ENCODE measurements around the gene GLDC. TPM values are rescaled to one million over a fixed set of nuclear protein-coding genes. Genes with fewer than 3 reads are reported as not detected.

Gene GLDC
- total RNA-seq: 2.3 and 6.4 TPM in 2 replicates

GRCh38 chr9:6645355-6646292 is at the start of gene GLDC:
GLDC (minus strand) TSS chr9:6645729; CDS start chr9:6645499, 230 bp downstream.

Other genes starting within 250 kb of the GLDC start
- gene UHRF2, start 232.5 kb downstream of the GLDC start, total RNA-seq: 106 and 133 TPM in 2 replicates
- 14.0 and 18.1 TPM in 2 replicates for gene KDM4C, start 112.2 kb upstream of the GLDC start, total RNA-seq

All from epithelial cell of umbilical artery (primary cell).